Stomach smooth muscle (tissue), 2 donors: Measurements from ENCODE around the gene AP1G2.
A peak's percentile ranks its signal among the peaks of the same experiment; 100 is the strongest.

ENCODE experiments used
- H3K27ac ChIP-seq: one replicate; pipeline ENCODE4 v1.7.0; 2013; ENCODE audit warnings: mild to moderate bottlenecking, low read length, inconsistent platforms
- H3K27me3 ChIP-seq, 2 donors: one replicate each; pipeline ENCODE4 v1.7.0; 2013; ENCODE audit warnings: low read length in 2 of 2; ENCODE audit not compliant: insufficient read depth in 2 of 2, control insufficient read depth in 1 of 2
- H3K36me3 ChIP-seq, 2 donors: one replicate each; pipeline ENCODE4 v1.7.0; 2013; ENCODE audit warnings: low read length in 2 of 2; ENCODE audit not compliant: control insufficient read depth in 2 of 2, insufficient read depth in 2 of 2
- H3K4me1 ChIP-seq: one replicate; pipeline ENCODE4 v1.7.0; 2013; ENCODE audit warnings: low read length; ENCODE audit not compliant: control insufficient read depth, insufficient read depth
- H3K4me3 ChIP-seq, 2 donors: one replicate each; pipeline ENCODE4 v1.7.0; 2013; ENCODE audit warnings: low read length in 2 of 2
- H3K9ac ChIP-seq, 2 donors: one replicate each; pipeline ENCODE4 v1.7.0; 2013; ENCODE audit warnings: low read length in 2 of 2, mild to moderate bottlenecking in 1 of 2
- H3K9me3 ChIP-seq, 2 donors: one replicate each; pipeline ENCODE4 v1.7.0; 2013; ENCODE audit warnings: low read length in 2 of 2; ENCODE audit not compliant: control insufficient read depth in 2 of 2
- donor health status: healthy.
- donor health status: Pancreatic carcinoma.

AP1G2 gene

GRCh38 chr14:23578560-23579310 lies 11.1 kb upstream of the AP1G2 start, which contains the start of gene JPH4:
Gene JPH4, minus strand, starts transcription at chr14:23578790. Its CDS starts 1,337 bp downstream, at chr14:23577453.
- Histone ChIP-seq H3K9me3 (no peaks in the 10 kb centered on the region), H3K36me3 (no peaks in the 10 kb centered on the region), H3K4me1 (peaks cover 10% of the 10 kb centered on the region), H3K4me3 (no peak within 1 kb of the TSS), H3K9ac (no peak within 1 kb of the TSS), H3K27ac (no peak within 1 kb of the TSS), H3K27me3 (peaks cover 33 to 45% of the 10 kb centered on the region in 2 donors)

DNA sequence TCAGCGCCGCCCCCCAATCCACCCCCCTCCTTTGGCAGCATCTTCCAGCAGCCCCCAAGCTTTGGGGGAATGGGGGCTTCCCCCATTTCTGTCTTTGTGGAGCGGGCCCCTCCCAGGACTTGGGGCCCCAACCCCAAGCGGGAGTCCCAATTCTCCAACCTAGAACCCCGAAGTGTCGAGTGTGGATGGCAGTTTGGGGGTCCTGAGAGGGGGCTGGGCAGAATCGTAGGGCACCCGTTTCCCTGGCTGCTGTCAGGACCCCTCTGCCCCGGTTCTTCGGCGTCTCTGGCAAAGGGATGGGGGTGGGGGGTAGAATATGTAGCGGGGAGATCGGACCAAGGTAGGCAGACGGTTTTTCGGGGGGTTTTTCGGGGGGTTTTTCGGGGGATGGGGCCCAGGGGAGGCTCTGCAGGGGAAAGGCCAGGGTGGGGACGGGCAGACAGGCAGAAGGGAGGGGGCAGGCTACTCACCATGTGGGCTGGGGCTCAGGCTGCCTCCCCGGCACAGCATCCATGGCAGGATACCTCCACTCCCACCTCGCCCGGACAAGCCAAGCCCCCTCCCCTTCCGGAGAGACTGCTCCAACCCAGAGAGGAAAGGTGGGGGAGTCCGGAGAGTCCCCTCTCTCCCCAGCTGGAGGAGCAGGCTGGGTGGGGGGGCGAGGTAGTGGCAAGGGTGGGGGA lies 10.3 kb upstream of the AP1G2 start:
- H3K4me1 ChIP-seq: peaks cover 10% of the 10 kb centered on the region
- H3K27ac ChIP-seq: no peak overlapping the region

GRCh38 chr14:23577004-23577681 lies 9.6 kb upstream of the AP1G2 start:
- Histone ChIP-seq H3K36me3 (no peaks in the 10 kb centered on the region), H3K27ac (no peak overlapping the region), H3K9ac (no peak overlapping the region), H3K4me3 (peak overlapping the region in 1 of 2 donors; percentile 47), H3K4me1 (peaks cover 10% of the 10 kb centered on the region), H3K27me3 (peaks cover 47 to 52% of the 10 kb centered on the region in 2 donors), H3K9me3 (no peaks in the 10 kb centered on the region)

More for the DNA sequence above, 10.3 kb upstream of the AP1G2 start:
- H3K9ac ChIP-seq: no peak overlapping the region
- no peak overlapping the region for H3K4me3 ChIP-seq
- no peaks in the 10 kb centered on the region for H3K36me3 ChIP-seq
- no peaks in the 10 kb centered on the region for H3K9me3 ChIP-seq
- H3K27me3 ChIP-seq: peaks cover 41 to 52% of the 10 kb centered on the region in 2 donors

DNA sequence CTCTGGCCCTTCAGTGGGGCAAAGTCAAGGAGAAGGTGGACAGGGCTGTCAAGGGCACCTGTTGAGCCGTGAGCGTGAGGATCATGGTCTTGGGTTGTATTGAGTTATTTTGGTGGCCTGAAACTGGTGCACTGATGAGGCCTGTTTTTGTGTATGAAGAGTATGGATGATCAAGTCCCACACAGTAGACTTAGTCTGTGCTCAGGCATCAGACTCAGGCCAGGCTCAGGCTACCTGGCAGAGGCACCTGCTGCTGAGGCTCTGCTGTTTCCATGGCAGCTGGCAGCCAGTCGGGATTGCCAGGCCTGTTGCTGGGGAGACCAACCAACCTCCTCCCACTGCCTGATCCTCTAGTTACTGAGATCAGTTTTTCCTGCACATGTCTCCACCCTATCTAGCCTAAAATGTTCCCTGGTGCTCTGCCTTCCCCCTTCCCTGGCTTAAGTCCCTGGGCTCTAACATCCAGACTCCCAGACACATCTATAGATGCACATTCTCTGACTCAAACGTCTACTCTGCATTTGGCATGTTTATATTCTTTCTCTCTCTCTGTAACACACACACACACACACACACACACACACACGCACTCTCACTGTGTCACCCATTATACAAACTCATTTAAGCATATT lies 5.9 kb upstream of the AP1G2 start:
- Histone ChIP-seq H3K9me3 (no peaks in the 10 kb centered on the region), H3K27ac (no peak overlapping the region), H3K27me3 (peaks cover 41 to 46% of the 10 kb centered on the region in 2 donors)

GRCh38 chr14:23572836-23573235 lies 5.2 kb upstream of the AP1G2 start:
- peaks cover 41 to 45% of the 10 kb centered on the region in 2 donors for H3K27me3 ChIP-seq
- H3K4me1 ChIP-seq: peaks cover 11% of the 10 kb centered on the region
- no peak overlapping the region for H3K9ac ChIP-seq
- H3K4me3 ChIP-seq: no peak overlapping the region
- no peaks in the 10 kb centered on the region for H3K9me3 ChIP-seq
- no peaks in the 10 kb centered on the region for H3K36me3 ChIP-seq
- no peak overlapping the region for H3K27ac ChIP-seq

More for the DNA sequence above, 5.9 kb upstream of the AP1G2 start:
- H3K9ac ChIP-seq: no peak overlapping the region
- H3K4me1 ChIP-seq: peaks cover 10% of the 10 kb centered on the region
- no peak overlapping the region for H3K4me3 ChIP-seq
- no peaks in the 10 kb centered on the region for H3K36me3 ChIP-seq

DNA sequence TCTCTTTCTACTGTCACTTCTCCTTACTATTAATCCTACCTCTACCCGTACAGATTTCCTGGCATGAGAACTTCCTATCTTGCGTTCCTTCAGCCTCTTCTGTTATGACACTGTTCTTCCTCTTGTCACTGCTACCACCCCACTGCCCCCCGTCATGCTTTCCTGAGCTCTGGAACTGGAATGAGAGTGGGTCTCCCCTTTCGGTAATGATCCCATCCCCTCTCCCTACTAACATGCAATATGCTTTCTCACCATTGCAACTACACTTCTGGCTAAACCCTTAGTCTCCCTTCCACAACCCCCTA lies 4.9 kb upstream of the AP1G2 start:
- Histone ChIP-seq H3K27me3 (peaks cover 41 to 42% of the 10 kb centered on the region in 2 donors), H3K4me3 (no peak overlapping the region), H3K4me1 (peaks cover 14% of the 10 kb centered on the region), H3K9ac (no peak overlapping the region), H3K36me3 (no peaks in the 10 kb centered on the region), H3K9me3 (no peaks in the 10 kb centered on the region), H3K27ac (no peak overlapping the region)

DNA sequence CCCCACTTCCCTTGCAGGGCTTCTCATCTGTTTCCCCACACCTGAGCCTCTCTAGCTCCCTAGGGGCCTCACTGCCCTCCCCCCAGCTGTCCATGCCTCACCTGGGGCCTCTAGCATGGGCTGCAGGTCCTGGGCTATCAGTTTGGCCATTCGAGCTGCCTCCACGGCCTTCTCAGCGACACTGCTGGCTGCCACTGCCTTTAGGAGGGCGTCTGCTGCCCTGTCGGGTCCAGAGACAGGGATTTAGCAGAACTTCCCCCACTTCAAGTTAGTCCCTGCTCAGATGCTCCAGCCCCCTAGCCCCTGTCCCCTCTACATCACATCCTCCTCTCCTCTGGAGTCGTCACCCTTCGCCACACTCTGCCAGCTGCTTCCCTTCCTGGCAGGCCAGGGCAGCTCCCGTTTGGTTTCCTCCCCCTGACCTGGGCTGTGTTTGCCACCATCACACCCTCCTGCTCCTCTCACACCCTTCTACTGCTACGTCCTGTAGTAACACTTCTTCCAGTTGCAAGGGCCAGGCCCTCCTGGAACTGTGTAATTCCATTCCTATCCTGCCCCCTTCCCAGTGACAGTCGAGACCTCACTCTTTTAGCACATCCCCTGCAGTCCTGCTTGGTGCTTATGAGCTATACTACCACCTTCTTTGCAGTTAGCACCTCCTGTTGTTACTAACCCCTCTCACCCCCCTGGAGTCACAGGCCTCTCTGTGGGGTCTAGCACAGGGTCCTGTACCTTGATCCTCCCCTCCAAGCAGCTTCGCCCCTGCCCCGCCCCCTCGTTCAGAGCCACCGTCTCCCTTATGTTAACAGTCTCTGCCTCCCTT lies 4.3 kb upstream of the AP1G2 start:
- H3K9ac ChIP-seq: no peak overlapping the region
- H3K36me3 ChIP-seq: no peaks in the 10 kb centered on the region
- H3K27me3 ChIP-seq: peaks cover 36 to 39% of the 10 kb centered on the region in 2 donors
- no peak overlapping the region for H3K27ac ChIP-seq
- H3K9me3 ChIP-seq: no peaks in the 10 kb centered on the region
- H3K4me1 ChIP-seq: peaks cover 13% of the 10 kb centered on the region
- no peak overlapping the region for H3K4me3 ChIP-seq

DNA sequence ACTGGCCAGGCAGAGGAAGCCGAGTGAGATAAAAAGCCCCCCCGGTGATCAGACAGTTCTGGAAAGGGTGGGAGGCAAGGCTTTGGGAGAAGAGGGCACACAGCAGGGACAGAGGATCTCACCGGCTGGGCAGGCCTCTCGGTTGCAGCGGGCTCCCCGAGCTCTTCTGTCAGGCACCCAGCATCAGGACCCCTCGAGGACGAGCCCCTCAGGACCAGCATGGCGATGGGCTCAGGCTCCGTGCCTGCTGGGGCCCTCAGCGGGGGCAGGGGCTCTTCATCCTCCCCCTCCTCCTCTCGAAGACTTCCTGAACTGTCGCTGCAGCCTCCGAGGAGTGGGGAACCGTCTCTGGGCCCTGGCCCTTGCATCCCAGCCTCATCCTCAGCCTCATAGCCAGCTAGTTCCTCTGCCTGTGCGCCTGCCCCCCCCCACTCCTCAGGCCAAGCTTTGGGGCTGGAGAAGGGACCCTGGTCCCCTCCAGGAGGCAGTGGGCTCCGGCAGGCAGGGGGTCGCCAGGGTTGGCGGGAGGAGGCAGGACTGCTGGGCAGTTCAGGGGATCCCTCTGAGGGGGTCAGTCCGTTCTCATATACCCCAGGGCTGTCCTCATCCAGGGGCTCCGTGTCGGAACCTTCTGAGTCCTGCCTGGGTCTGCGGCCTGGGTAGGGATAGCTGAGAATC lies 3.4 kb upstream of the AP1G2 start:
- no peak overlapping the region for H3K4me3 ChIP-seq
- H3K27ac ChIP-seq: no peak overlapping the region
- H3K4me1 ChIP-seq: peaks cover 13% of the 10 kb centered on the region
- no peaks in the 10 kb centered on the region for H3K9me3 ChIP-seq
- H3K27me3 ChIP-seq: peaks cover 27 to 32% of the 10 kb centered on the region in 2 donors
- H3K36me3 ChIP-seq: no peaks in the 10 kb centered on the region
- no peak overlapping the region for H3K9ac ChIP-seq

DNA sequence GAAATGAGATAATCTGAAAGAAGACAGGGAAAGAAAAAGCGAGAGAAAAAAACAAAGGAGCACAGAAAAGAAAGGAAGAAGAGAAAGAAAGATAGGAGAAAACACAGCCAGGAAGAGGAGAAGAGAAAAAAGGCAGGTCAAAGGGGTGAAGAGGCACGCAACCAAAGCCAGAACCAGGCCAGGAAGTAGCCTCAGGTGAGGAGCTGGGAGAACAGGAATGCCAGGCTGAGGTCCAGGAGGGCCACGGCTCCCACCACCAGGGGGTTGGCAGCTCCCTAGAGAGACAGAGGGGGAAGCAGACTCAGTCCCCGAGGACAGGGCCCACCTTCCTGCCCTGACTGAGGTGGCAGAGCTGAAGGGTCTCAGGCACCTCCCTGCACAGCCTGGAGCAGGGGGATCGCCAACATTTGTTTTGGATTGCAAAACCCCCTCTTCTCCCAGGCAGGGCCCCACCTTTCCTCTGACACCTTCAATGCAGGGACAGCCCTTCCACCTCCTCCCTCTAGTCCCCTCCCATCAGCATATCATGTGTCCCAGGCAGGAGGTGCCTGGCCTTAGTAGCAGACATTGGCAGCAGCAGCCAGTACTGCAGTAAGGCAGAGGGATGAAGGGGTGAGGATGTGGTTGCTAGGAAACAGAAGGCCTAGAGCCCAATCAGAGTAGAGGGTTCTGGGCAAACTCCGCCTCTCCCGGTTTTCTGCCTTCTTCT lies 2.0 kb upstream of the AP1G2 start:
- Histone ChIP-seq H3K27ac (no peak overlapping the region), H3K27me3 (peaks cover 14 to 21% of the 10 kb centered on the region in 2 donors), H3K9me3 (no peaks in the 10 kb centered on the region), H3K36me3 (no peaks in the 10 kb centered on the region), H3K9ac (no peak overlapping the region), H3K4me1 (peaks cover 13% of the 10 kb centered on the region), H3K4me3 (no peak overlapping the region)
